ENCODE data around the gene TEAD1.

DNA sequence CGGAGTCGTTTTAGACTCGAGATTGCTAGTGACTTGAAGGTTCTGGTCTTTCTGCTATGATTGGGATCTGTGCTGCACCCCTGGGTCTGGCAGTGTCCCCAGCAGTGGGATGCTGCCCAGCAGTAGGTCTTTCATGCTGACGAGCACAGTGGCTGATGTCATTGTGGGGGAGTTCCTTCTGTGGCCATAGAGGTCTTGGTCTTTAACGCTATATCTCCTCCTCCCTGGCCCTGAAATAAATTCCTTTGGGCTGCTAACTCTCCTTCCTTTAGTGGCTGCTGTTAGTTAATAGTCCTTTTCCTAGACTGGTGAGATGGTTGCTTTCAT, 136.3 kb downstream of the TEAD1 start:
- TF ChIP-seq, protein P1, sequence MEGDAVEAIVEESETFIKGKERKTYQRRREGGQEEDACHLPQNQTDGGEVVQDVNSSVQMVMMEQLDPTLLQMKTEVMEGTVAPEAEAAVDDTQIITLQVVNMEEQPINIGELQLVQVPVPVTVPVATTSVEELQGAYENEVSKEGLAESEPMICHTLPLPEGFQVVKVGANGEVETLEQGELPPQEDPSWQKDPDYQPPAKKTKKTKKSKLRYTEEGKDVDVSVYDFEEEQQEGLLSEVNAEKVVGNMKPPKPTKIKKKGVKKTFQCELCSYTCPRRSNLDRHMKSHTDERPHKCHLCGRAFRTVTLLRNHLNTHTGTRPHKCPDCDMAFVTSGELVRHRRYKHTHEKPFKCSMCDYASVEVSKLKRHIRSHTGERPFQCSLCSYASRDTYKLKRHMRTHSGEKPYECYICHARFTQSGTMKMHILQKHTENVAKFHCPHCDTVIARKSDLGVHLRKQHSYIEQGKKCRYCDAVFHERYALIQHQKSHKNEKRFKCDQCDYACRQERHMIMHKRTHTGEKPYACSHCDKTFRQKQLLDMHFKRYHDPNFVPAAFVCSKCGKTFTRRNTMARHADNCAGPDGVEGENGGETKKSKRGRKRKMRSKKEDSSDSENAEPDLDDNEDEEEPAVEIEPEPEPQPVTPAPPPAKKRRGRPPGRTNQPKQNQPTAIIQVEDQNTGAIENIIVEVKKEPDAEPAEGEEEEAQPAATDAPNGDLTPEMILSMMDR (IDR thresholded peaks at IDR 0.05; ENCODE audit: low read length) = no peak
- TF ChIP-seq EZH2phosphoT487 (IDR thresholded peaks at IDR 0.05; ENCODE audit: low read length) (no peak), EZH2 (optimal IDR thresholded peaks at IDR 0.05; ENCODE audit: low read depth, low read length) (no peak)
